ENCODE results near the gene ADI1. TPM values are rescaled to one million over a fixed set of nuclear protein-coding genes. Genes with fewer than 3 reads are reported as not detected.

ADI1 gene
- total and polyA plus RNA-seq, 4 donors: 56.2 to 660 (median 158) TPM

DNA sequence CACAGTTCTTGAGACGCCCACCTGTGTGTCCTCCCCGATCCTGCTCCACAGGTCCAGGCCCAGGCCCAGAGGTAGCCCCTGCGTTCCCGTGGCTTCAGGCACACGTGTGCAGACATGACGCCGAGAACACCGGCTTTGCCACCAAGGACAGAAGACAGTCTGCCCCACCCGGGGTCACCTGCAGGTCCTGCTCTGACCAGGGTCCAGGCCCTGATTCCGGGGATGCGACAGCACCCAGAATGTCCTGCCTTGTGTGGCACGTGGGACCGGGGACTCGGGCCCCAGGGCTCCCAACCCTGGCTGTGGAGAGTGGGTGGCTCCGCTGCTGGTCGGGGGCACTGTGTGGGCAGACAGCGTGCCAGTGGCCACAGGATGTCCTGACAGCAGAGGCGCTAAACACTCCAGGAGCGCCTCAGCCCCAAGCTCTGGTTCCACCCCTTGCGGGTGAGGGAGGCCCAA is 36.9 kb downstream of the ADI1 start:
- H3K36me3 ChIP-seq (ENCODE audit: control insufficient read depth in 4 of 4, insufficient read depth in 3 of 4, low read depth in 1 of 4, low read length in 3 of 4): peaks cover 0 to 16% (median under 1%) of the 10 kb centered on the region in 4 donors

DNA sequence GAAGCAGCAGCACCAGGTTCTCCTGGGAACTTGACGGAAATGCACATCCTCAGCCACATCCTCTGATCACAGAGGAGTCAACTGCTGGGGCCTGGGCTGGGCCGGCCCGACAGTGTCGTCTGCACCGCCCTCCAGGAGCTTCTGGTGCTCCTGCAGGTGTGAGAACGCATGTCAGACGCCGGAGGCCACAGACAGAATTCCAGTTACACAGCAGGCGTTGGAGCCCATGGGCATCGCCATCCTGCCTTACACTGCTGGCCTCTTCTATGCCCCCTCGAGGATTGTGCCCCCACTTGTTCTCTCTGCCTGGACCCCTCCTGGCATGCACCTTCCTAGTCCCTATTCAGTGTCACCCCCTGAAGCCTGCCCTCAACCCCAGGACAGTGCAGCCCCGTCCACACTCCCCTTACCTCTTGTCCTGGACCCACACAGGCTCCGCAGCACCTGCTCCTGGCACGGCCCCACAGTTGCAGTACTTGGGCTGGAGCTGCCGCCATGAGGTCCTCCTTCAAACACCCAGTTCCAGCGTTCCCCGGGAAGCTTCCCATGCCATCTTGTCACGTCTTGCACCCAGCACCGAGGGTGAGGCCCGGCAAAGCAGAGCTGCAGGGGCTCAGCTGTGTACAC is 37.5 kb downstream of the ADI1 start:
- Histone ChIP-seq H3K27me3 (ENCODE audit: control insufficient read depth in 4 of 4, insufficient read depth in 4 of 4, low read length in 3 of 4) (no peaks in the 10 kb centered on the region), H3K4me1 (ENCODE audit: control insufficient read depth in 4 of 4, insufficient read depth in 4 of 4, low read length in 3 of 4) (peaks cover 0 to 10% (median 9%) of the 10 kb centered on the region in 4 donors), H3K4me3 (ENCODE audit: low read depth in 1 of 3, low read length in 3 of 3) (no peak overlapping the region), H3K36me3 (ENCODE audit: control insufficient read depth in 4 of 4, insufficient read depth in 3 of 4, low read depth in 1 of 4, low read length in 3 of 4) (peaks cover 0 to 16% (median under 1%) of the 10 kb centered on the region in 4 donors), H3K27ac (ENCODE audit: low read depth in 1 of 2, low read length in 2 of 2) (no peak overlapping the region), H3K9me3 (ENCODE audit: control insufficient read depth in 4 of 4, low read length in 3 of 4) (no peaks in the 10 kb centered on the region), H3K9ac (ENCODE audit: low read depth in 1 of 2, low read length in 2 of 2) (no peak overlapping the region)
- WGBS: 97% methylated on average over 20 of the region's 20 CpGs
- DNase-seq (ENCODE audit: low spot score): no peak
- TF ChIP-seq HNF4G (IDR thresholded peaks at IDR 0.05): no peak
- no peak for TF ChIP-seq JUND (IDR thresholded peaks at IDR 0.05)
- TF ChIP-seq, protein P1, sequence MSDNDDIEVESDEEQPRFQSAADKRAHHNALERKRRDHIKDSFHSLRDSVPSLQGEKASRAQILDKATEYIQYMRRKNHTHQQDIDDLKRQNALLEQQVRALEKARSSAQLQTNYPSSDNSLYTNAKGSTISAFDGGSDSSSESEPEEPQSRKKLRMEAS (IDR thresholded peaks at IDR 0.05): no peak
- no peak for TF ChIP-seq NR2F2 (IDR thresholded peaks at IDR 0.05)
- no peak for TF ChIP-seq FOXA2 (IDR thresholded peaks at IDR 0.05)
- no peak for TF ChIP-seq GABPA (IDR thresholded peaks at IDR 0.05 in 1 of 2, conservative IDR thresholded peaks at IDR 0.05 in 1 of 2)
- TF ChIP-seq, protein P2, sequence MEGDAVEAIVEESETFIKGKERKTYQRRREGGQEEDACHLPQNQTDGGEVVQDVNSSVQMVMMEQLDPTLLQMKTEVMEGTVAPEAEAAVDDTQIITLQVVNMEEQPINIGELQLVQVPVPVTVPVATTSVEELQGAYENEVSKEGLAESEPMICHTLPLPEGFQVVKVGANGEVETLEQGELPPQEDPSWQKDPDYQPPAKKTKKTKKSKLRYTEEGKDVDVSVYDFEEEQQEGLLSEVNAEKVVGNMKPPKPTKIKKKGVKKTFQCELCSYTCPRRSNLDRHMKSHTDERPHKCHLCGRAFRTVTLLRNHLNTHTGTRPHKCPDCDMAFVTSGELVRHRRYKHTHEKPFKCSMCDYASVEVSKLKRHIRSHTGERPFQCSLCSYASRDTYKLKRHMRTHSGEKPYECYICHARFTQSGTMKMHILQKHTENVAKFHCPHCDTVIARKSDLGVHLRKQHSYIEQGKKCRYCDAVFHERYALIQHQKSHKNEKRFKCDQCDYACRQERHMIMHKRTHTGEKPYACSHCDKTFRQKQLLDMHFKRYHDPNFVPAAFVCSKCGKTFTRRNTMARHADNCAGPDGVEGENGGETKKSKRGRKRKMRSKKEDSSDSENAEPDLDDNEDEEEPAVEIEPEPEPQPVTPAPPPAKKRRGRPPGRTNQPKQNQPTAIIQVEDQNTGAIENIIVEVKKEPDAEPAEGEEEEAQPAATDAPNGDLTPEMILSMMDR (IDR thresholded peaks at IDR 0.05; ENCODE audit: low read depth, low read length, missing input control): no peak
- TF ChIP-seq TAF1 (conservative IDR thresholded peaks at IDR 0.05): no peak
- TF ChIP-seq YY1 (IDR thresholded peaks at IDR 0.05): no peak
- no peak for TF ChIP-seq RAD21 (IDR thresholded peaks at IDR 0.05)
- TF ChIP-seq EGR1 (IDR thresholded peaks at IDR 0.05; ENCODE audit: low read depth in 2 of 2): no peak

More for the DNA sequence above, 36.9 kb downstream of the ADI1 start:
- no peaks in the 10 kb centered on the region for H3K9me3 ChIP-seq (ENCODE audit: control insufficient read depth in 4 of 4, low read length in 3 of 4)
- TF ChIP-seq SP1 (IDR thresholded peaks at IDR 0.05): no peak
- no peak for TF ChIP-seq YY1 (IDR thresholded peaks at IDR 0.05)
- TF ChIP-seq EGR1 (IDR thresholded peaks at IDR 0.05; ENCODE audit: low read depth in 2 of 2): no peak
- no peak for TF ChIP-seq HNF4A (conservative IDR thresholded peaks at IDR 0.05)
- TF ChIP-seq, protein P3, sequence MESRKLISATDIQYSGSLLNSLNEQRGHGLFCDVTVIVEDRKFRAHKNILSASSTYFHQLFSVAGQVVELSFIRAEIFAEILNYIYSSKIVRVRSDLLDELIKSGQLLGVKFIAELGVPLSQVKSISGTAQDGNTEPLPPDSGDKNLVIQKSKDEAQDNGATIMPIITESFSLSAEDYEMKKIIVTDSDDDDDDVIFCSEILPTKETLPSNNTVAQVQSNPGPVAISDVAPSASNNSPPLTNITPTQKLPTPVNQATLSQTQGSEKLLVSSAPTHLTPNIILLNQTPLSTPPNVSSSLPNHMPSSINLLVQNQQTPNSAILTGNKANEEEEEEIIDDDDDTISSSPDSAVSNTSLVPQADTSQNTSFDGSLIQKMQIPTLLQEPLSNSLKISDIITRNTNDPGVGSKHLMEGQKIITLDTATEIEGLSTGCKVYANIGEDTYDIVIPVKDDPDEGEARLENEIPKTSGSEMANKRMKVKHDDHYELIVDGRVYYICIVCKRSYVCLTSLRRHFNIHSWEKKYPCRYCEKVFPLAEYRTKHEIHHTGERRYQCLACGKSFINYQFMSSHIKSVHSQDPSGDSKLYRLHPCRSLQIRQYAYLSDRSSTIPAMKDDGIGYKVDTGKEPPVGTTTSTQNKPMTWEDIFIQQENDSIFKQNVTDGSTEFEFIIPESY (IDR thresholded peaks at IDR 0.05): no peak
- TF ChIP-seq FOXA2 (IDR thresholded peaks at IDR 0.05): no peak
- TF ChIP-seq FOXA1 (IDR thresholded peaks at IDR 0.05): no peak
- no peak for TF ChIP-seq TAF1 (conservative IDR thresholded peaks at IDR 0.05)
- TF ChIP-seq, protein P1 (IDR thresholded peaks at IDR 0.05): no peak
- no peak for TF ChIP-seq NR2F2 (IDR thresholded peaks at IDR 0.05)
- TF ChIP-seq HNF4G (IDR thresholded peaks at IDR 0.05): no peak
- no peak for TF ChIP-seq GABPA (IDR thresholded peaks at IDR 0.05 in 1 of 2, conservative IDR thresholded peaks at IDR 0.05 in 1 of 2)
- TF ChIP-seq, protein P4, sequence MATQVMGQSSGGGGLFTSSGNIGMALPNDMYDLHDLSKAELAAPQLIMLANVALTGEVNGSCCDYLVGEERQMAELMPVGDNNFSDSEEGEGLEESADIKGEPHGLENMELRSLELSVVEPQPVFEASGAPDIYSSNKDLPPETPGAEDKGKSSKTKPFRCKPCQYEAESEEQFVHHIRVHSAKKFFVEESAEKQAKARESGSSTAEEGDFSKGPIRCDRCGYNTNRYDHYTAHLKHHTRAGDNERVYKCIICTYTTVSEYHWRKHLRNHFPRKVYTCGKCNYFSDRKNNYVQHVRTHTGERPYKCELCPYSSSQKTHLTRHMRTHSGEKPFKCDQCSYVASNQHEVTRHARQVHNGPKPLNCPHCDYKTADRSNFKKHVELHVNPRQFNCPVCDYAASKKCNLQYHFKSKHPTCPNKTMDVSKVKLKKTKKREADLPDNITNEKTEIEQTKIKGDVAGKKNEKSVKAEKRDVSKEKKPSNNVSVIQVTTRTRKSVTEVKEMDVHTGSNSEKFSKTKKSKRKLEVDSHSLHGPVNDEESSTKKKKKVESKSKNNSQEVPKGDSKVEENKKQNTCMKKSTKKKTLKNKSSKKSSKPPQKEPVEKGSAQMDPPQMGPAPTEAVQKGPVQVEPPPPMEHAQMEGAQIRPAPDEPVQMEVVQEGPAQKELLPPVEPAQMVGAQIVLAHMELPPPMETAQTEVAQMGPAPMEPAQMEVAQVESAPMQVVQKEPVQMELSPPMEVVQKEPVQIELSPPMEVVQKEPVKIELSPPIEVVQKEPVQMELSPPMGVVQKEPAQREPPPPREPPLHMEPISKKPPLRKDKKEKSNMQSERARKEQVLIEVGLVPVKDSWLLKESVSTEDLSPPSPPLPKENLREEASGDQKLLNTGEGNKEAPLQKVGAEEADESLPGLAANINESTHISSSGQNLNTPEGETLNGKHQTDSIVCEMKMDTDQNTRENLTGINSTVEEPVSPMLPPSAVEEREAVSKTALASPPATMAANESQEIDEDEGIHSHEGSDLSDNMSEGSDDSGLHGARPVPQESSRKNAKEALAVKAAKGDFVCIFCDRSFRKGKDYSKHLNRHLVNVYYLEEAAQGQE (IDR thresholded peaks at IDR 0.05): no peak
- TF ChIP-seq JUND (IDR thresholded peaks at IDR 0.05): no peak
- TF ChIP-seq, protein P5, sequence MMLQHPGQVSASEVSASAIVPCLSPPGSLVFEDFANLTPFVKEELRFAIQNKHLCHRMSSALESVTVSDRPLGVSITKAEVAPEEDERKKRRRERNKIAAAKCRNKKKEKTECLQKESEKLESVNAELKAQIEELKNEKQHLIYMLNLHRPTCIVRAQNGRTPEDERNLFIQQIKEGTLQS (IDR thresholded peaks at IDR 0.05): no peak
- no peak for DNase-seq (ENCODE audit: low spot score)
- WGBS: 97% methylated on average over 20 of the region's 20 CpGs
- peaks cover 0 to 10% (median 9%) of the 10 kb centered on the region in 4 donors for H3K4me1 ChIP-seq (ENCODE audit: control insufficient read depth in 4 of 4, insufficient read depth in 4 of 4, low read length in 3 of 4)
- no peak overlapping the region for H3K9ac ChIP-seq (ENCODE audit: low read depth in 1 of 2, low read length in 2 of 2)
- no peak overlapping the region for H3K27ac ChIP-seq (ENCODE audit: low read depth in 1 of 2, low read length in 2 of 2)
- H3K27me3 ChIP-seq (ENCODE audit: control insufficient read depth in 4 of 4, insufficient read depth in 4 of 4, low read length in 3 of 4): no peaks in the 10 kb centered on the region
- H3K4me3 ChIP-seq (ENCODE audit: low read depth in 1 of 3, low read length in 3 of 3): no peak overlapping the region
